GM18498 (cell line): ENCODE measurements around the gene CYBRD1.
A peak's percentile ranks its signal among the peaks of the same experiment; 100 is the strongest.

Experiments used
- ATAC-seq: cut with Tn5 transposase; IDR thresholded peaks from one replicate; pipeline ENCODE4 v1.9.1; 2021; ENCODE audit warnings: mild to moderate bottlenecking, moderate library complexity; ENCODE audit not compliant: unreplicated experiment

CYBRD1 gene

GRCh38 chr2:171595896-171596295 is 73.6 kb downstream of the CYBRD1 start:
- no peak for ATAC-seq

- peak; percentile 92 for ATAC-seq
Measured at GRCh38 chr2:171598713-171599319, 76.5 kb downstream of the CYBRD1 start.

DNA sequence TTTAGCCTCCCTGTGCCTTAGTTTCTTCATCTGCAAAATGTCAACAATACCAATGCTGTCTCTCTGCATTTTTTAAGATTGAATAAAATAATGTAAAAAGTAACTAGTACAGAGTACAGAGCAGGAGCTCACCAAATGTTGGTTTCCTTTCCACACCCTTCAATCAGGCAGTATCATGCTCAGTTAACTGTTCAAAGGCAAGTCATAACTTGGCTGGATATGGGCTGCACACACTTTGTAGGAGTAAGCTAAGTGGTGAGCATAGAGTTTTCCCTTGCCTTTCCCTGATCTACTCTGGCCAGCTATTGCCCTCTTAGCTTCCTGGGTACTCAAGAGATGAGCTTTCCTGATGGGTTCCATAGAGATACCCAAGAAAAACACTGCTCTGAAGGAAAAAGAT is 77.9 kb downstream of the CYBRD1 start:
- ATAC-seq = no peak

DNA sequence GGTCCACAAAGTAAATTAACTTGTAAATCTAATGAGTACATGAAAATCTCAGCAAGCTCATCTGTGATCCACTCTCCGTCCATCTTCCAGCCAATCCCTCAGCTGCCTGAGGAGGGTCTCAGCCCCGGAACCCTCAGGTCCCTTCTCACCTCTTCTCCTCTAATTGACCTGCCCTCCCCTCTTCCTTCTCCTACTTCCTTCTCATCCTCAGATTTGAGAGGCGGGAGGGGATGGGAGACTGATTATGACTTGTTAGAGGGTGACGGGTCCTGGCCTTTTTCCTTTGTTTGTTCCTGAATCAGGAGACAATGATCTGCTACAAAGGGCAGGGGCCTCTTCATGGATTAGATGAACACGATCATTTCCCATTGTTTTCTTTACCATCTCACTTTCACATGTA is 80.1 kb downstream of the CYBRD1 start:
- no peak for ATAC-seq
